GM18868 (cell line): ENCODE measurements around the gene SLC9C2.
A peak's percentile ranks its signal among the peaks of the same experiment; 100 is the strongest.
"Not testable (repeated sequence)": the region's sequence is repeated elsewhere in the genome, so short reads cannot be mapped to it uniquely, and the experiment has no call there.

ENCODE experiments used
- ATAC-seq: cut with Tn5 transposase; IDR thresholded peaks from one replicate; pipeline ENCODE4 v1.9.1; 2021; ENCODE audit warnings: mild to moderate bottlenecking, moderate library complexity; ENCODE audit not compliant: unreplicated experiment

Gene SLC9C2

DNA sequence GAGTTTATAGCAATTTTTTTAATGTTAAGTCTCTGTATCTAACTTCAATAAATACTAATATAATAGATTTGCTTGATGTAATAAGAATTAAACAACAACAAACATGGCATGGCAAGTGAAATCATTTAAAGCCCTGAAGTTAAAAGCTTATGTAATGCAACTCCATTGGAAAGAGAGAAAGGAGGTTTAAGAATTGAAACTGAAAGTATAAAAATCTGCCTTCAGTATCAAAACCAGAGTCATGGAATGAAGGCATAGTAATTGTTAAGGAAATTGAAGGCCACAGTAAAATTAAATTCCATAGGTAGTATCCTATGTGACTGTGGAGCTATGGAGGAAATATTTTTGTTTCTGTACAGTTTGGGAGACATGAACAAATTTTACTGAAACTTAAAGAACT lies 70.6 kb downstream of the SLC9C2 start:
- ATAC-seq, result no peak

DNA sequence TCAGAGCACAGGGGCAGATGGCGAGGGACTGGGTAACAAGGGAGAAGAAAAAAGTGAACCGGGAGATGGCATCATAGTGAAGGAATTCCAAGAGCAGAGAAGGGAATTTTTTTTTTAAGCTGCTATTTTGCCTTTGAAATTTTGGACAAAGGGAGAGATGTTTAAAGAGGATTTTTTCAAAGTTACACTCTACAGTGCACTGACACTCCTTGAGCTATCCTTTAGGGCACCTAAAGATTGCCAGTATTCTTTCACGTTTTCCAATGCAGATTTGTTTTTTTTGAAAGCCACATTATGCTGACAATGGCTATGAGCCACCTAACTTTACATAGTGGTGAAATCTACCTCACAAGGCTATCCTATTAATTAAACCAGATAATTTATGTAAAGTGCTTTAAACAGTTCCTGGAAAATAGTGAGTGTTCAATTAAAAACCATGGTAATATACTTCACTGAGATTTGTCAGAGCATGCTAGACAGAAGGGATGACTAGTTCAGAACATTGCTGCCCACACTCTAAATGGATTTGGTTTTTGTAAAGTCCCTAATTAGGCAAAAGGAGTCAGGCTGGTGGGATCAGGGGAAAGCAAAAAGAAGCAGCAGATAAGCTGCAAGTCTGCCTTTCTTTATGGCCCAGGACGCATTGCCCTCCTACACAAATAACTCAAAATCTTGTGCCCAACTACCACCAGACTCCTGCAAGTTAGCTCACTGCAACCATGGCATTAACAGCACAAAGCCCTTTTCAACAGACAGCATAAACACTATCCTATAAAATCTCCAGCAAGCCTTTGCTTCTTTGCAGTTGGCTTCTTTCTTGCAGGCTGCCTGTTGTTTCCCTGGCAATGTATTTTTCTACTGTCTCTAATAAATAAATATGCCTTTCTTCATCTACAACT lies 71.8 kb downstream of the SLC9C2 start:
- no peak for ATAC-seq

DNA sequence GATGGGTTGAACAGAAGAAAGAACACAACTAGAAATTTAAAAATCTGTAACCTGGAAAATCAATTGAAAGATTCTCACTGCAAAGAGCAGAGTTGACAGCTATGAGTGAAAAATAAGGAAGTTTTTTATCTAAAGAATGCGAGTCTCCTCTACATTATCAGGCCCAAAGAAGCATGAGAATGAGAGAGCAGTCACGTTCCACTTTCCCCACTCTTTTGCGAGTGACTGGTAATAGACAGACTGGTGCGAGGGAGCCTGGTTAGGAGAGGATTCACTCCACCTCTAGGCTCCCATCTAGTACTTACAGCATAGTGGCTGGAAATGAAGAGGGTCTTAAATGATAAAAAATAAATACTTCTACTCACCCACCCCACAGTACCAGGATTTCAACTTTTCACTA lies 73.8 kb downstream of the SLC9C2 start:
- ATAC-seq, result no peak

DNA sequence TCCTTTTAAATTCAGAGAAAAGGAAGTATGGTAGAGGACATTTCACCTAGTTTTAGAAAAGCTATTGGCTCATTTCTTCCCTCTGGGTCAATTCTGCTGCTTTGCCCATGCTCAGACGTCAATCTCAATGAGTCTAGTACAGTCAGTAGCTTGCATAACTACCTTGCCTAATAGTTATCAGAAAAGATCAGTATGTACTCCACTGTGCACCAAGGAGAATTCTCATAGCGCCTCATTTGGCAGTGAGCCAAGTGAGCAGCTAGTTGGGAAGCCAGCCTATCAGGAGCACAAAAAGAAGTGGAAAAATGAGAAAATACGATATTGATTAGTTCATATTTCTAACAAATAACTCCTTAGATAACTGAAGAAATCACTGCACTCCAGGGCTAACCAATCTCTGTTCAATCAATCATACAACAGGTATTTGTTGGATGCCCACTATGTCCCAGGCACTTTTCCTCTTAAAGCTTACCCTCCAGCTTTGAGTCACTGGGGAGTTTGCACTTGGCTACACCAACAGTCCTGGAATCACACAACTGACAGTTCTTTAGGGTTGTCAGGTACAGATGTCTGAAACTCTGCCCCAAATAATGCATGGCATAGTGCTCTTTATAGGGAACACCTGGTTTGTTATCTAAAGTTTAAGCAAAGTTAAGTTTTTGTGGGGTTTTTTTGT lies 75.6 kb downstream of the SLC9C2 start:
- no peak for ATAC-seq

DNA sequence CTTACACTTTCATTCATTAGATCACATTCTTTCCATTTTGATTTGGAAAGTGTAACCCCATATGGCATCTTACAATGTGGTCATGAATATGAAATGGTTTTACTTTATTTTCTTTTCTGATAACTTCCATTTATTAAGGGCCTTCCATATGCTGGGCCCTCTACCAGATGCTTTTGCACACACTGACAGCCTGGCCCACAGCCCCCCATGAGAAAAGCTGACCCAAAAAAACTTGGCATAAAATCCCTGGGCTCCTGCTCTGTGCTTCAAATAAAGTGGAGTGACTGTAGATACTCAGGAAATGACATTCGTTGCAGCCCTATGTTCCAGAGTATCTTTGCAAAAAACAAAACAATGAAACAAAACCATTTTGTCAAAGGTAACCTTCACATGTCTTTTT lies 76.9 kb downstream of the SLC9C2 start:
- no peak for ATAC-seq

DNA sequence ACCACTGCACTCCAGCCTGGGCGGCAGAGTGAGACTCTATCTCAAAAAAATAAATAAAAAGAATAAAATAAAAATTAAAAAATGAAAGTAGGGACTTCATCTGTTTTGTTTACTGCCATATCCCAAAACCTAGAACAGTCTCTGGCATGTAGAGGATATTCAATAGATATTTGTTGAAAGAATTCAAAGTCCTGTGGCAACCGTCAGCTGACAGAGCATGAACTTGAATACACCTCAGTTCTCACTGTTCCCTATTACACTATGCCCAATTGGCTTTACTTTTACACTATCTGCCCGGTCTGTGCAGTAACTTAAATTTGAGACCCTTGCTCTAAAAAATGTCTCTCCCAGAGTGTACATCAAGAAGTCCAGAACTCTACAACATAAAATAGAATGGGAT lies 79.5 kb downstream of the SLC9C2 start:
- no peak for ATAC-seq

DNA sequence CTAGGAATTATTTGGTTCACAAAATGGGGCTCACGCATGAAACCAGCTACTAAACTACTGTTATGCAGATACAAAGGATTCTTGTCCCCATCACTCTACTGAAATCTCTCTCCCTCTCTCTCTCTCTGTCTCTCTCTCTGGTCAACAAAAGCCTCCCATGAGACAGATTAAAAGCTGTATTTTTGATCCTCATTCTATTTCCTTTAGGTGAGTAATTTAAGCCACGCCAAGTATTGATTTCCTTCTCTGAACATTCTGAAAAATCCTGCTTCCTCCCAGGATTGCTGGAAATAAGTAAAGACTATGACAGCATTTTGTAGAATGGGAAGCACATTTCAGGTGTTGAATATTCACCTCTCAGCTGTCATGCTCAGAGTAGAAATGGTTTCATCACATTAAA lies 82.1 kb downstream of the SLC9C2 start:
- no peak for ATAC-seq

DNA sequence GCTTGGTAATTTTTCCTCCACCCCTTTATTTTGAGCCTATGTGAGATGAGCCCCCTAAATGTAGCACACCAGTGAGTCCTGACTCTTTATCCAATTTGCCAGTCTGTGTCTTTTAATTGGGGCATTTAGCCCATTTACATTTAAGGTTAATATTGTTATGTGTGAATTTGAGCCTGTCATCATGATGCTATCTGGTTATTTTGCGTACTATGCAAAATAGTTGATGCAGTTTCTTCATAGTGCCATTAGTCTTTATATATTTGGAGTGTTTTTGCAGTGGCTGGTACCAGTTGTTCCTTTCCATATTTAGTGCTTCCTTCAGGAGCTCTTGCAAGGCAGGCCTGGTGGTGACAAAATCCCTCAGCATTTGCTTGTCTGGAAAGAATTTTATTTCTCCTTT lies 88.4 kb downstream of the SLC9C2 start:
- not testable (repeated sequence) for ATAC-seq

DNA sequence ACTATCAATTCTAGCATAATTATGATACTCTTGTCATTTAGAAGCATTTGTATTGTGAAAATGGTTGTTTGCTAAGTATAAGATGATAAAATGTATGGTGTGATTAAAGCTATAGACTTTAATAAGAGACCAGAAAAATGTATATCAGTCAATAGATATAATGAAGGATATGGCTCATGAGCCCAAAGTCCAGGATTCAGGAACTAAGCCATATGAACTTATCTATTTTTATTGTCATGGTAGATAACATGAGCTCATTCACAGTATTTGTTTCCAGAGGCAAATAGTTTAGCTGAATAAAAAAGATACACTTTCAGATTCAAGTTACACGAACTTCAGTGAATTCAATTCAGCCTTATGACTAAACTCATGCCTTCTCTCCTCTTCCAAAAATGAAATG lies 93.1 kb downstream of the SLC9C2 start:
- no peak for ATAC-seq

DNA sequence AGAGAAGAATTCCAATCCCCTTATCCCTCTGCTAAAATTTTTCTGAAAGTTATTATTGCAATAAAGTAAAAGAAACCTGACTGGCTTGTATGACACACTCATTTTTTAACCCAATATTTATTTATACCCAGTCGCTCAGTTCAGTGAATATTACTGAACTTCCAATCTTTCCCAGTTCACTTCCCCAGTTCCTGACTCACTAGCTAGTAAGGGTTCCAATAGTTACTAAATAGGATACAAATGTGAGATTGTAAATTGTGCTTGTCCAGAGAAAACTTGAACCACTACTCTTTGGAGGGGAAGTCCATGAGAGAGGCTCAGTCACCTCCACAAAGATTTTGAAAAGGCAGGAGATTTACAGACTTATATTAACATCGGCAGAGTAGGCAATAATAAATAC lies 94.3 kb downstream of the SLC9C2 start:
- no peak for ATAC-seq

DNA sequence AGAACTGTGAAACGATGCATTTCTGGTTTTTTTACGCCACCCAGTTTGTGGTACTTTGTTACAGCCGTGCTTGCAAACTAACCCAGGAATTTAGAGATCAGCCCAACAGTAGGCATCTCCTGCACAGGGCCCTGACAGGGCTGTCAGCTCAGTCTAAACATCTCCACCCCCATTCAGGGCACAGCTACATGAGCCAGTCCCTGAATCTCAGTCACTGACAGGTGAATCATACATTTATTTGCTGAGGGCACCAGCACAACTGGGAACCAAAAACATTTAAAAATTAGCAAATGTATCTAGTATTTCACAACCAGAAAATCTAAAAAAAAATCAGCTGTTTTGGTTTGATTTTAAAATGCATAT lies 95.0 kb downstream of the SLC9C2 start:
- no peak for ATAC-seq

DNA sequence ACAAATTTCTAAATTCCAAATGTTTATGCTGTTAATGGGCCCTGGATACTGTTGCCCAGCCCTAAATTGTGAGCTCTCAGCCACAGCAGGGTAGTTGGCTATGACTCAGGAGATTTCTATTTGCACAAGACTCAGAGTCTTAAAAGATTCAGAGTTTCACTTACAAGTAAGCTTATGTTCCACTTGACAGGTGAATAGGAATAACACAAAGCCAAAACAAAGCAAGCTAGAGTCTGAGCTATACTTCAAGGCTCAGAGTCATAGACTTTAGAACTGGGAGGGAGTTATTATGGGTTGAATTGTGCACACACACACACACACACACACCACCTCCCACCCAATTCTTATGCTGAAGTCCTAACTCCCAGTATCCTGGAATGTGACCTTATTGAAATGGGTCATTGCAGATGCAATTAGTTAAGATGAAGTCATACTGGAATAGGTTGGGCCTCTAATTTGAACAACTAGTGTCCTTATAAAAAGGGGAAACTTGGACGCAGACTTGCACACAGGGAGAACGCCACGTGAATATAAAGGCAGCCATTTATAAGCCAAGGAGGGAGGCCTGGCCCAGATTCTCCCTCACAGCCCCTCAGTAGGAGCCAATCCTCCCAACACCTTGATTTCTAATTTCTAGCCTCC lies 95.5 kb downstream of the SLC9C2 start:
- ATAC-seq, result peak; percentile 77

DNA sequence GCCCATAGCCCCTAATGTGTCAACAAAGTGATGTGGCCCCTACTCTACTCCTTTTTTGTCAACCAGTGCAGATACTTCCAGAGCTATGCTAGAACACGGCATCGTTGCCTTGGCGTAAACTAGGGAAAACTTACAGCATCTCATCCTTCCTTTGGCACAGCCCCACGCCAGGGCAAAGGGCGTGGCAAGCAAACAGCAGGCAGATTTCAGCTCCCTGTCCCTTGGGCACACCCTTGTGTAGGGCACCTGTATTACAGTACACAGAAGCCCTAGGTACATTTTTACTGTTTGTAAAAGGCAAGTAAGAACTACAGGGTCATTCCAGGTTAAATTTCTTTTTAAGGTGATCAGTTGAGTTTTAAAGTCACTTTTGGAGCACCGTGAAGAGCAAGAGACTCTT lies 96.4 kb downstream of the SLC9C2 start:
- no peak for ATAC-seq

DNA sequence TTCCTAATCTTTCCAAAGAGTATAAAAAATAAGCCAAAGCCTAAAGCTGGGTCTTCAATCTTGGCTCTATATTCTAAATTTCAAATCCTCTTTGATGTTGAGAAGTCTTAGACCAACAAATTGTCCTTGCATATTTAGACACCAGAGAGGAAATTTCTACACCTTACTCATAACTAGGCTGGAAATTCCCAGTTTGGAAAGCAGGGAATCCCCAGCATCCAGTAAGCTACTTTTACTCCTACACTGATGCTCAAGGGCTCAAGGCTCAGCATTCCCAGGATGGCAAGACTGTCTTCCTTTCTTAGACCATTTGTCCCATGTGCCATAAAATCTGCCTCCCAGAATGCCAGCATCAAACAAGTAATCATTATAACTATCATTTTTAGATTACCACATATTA lies 97.5 kb downstream of the SLC9C2 start:
- no peak for ATAC-seq

DNA sequence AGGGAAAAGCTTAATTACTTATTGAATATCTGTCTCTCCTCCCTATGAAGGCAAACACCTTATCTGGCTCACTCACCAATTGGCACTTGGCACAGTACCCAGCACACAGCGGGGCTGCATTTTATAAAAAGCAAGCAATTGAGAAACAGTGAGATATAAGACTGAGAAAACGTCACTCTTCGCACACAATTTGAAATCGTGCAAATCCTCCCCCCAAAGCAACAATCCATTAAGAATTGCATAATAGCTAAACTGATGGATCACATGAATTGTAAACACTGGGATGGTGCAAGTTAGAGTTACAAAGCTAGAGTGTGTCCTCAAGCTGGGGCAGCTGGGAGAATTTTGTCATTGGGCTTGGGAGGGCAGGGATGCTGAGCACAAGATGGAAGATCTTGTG lies 98.6 kb downstream of the SLC9C2 start:
- ATAC-seq, result no peak

DNA sequence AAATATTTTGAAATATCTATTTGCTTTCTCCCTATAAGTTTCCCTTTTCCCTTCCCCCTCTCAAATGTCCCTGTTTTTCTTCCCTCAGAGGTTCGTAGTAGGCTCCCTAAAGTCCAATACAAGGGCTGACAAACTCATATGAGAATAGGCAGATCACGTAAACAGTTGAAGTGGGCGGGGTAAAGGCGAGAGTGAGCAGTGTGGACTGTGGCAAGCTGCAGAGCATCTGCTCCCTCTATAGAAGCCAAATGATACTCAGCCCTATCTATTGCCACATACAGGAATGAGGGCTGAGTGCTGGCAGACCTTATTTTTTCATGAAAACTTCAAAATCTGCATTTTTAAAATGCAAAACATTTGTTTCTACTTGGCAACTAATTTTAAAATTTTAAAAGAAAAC lies 99.5 kb downstream of the SLC9C2 start:
- no peak for ATAC-seq

DNA sequence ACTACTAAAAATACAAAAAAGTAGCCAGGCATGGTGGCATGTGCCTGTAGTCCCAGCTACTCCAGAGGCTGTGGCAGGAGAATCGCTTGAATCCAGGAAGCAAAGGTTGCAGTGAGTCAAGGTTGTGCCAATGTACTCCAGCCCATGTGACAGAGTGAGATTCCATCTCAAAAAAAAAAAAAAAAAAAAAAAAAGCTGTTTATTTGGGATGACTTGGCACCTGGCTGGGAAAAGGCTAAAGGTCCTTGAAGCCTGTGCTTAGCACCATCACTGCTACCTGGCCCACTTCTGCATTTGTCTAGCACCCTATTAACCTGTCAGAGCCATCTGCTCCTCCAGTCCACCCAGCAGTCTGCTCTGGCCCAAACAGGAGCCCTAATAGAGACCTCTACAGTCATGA lies 100.8 kb downstream of the SLC9C2 start:
- ATAC-seq, result no peak

DNA sequence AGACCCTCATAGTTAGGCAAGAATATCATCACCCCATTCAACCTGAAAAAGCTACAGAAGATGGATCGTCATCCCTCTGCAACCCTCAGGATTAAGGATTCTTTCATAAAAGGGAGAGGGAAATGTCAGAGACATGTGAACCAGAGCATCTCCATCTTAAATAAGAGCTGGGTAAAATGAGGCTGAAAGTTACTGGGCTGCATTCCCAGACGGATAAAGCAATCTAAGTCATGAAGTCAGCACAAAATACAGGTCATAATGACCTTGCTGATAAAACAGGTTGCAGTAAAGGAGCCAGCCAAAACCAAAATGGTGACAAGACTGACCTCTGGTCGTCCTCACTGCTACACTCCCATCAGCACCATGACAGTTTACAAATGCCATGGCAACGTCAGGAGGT lies 103.1 kb downstream of the SLC9C2 start:
- no peak for ATAC-seq

DNA sequence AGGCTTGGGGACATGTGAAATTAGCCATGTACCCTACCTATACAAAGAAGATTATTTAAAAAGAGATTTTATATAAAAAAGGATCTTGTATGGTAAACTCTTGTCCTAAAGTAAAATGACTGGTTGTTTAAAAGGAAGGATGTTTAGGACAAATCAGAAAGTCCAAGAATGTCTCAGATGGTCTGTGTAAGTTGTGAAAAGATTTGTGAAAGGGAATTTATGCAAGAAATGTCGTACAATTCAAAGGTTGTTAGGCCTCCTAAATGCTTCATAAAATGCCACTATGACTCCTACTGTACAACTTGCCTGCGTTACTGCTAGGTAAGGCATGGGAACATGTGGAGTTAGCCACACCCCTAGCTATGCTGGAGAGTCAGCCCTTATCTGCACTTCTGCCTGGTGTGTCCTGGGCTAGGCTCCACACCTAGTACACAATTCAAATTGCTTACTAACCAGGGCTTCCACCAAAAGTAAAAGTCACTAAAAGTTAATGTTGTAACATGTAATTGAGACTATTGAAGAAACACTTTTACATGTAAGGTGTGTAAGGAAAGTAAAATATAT lies 106.0 kb downstream of the SLC9C2 start:
- no peak for ATAC-seq

DNA sequence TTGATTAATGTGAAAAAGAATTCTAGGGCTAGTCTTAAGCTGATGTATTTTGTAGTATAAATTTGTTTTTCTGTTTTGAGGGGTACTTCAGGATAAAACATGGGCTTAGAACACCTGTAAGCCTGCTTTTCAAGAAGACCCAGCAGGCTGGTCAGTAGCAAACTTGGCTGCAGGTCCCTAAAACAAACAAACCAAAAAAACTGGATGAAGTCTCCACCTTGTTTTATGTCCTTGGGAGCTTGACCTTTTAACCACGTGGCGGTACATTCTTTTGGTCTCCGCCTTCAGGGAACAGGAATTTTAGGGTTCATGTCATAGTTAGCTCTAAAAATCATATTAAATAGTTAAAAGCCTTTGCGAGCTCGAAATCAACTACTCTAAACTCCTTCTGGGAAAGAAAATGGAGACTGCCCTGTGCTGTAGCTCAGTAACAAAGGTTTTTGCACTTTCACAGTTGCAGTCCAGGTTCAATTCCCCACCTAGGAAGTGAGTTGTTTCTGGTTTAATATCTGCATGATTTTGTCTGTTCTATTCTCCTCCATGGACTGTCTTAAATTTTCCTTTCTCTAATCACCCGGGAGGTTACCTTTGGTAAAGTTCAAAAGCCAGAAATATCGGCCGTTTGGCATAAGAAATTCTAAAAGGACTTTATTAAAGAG lies 107.1 kb downstream of the SLC9C2 start:
- no peak for ATAC-seq

DNA sequence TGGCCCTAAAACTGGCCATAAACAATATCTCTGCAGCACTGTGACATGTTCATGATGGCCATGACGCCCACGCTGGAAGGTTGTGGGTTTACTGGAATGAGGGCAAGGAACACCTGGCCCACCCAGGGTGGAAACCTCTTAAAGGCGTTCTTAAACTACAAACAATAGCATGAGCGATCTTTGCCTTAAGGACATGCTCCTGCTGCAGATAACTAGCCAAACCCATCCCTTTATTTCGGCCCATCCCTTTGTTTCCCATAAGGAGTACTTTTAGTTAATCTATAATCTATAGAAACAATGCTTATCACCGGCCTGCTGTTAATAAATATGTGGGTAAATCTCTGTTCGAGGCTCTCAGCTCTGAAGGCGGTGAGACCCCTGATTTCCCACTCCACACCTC lies 109.7 kb downstream of the SLC9C2 start:
- not testable (repeated sequence) for ATAC-seq
